NCI-H2171 (cell line): ENCODE data around the gene SMC4.

Source experiments
- DNase-seq: peaks from one replicate; lab custom pipeline; 2025; lab: John Stamatoyannopoulos, UW

SMC4 gene

DNA sequence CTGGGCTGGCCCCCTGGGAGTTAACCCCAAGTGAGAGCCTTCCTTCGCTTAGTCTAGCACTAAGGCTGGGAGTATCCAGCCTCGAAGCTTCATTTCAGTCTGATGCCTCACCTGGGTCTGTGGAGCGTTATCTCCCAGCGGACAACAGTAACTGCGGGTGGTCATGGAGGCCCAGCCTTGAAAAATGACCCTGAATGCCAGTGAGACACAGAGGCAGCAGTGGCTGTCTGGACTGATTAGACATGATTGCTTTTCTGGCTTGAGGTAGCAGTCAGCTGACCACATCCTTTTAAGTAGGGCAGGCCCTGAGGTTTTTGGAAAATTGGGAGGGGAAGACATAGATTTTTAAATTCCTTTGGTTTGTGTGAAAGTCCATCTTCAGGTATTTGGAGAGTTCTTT, 78.3 kb downstream of the SMC4 start:
- DNase-seq: no peak

DNA sequence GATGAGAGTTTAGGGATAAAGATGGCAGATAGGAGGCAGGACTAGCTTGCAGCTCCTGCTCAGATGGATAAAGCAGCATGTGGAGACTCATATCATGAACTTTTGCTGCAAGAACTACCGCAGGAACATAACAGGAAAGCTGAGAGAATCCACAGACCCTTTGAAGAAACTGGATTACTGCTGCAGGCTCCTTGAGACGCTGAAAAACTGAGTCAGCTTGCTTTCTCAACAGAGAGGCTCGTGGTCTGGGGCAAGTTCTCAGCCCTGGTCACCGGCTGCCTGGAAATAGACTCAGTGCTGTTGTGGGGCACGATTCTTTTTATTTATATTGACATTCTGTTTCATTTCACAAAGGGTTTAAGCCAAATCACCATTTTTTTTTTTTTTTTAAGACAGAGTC, 78.9 kb downstream of the SMC4 start:
- no peak for DNase-seq

DNA sequence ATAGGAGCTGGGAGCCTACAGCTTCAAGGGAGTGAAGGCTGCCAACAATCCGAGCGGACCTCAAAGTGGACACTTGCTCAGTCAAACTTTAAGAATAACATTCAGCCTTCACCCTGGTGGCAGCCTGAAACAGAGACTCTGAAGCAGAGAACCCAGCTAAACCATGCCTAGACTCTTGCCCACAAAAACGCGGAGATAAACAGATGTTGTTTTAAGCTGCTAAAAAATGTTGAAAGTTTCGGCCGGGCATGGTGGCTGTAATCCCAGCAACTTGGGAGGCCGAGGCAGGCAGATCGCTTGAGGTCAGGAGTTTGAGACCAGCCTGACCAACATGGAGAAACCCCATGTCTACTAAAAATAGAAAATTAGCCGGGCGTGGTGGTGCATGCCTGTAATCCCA, 79.9 kb downstream of the SMC4 start:
- no peak for DNase-seq

DNA sequence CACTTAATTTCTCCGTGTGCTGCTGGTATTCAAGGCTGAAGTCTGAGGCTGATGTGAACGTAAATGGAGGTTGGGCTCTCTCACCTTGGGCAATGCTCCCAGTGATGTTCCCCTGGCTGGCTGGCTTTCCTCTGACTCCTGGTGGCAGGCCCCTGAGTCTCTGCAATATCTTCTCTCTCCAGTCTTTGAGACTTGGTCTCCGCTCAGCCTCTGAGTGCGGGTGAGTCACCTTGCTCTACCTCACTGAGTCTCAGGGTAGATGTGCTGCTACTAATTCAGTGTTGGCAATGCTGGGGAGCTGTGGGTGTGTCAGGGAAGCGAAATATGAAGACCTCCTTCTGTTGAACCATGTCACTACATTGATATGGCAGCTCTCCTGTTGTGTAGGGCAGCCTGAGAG, 81.5 kb downstream of the SMC4 start:
- no peak for DNase-seq

DNA sequence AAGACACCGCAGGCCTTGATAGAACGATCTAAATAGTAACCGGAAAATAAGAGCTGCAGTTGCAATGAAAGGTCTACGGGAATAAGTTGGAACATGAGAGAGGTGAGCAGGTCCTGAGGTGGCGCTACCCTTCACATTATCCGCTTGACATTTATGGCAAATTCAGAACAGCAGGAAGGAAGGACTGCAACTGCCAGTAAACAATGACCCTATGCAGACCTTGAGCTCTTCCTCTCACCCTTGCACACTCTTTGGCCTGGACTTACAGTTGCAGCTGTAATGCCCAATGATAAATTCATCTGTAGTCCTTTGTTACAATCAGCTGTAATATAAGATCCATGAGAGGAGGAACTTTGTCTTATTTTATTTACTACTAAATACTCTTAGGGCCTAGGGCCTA, 82.4 kb downstream of the SMC4 start:
- no peak for DNase-seq

DNA sequence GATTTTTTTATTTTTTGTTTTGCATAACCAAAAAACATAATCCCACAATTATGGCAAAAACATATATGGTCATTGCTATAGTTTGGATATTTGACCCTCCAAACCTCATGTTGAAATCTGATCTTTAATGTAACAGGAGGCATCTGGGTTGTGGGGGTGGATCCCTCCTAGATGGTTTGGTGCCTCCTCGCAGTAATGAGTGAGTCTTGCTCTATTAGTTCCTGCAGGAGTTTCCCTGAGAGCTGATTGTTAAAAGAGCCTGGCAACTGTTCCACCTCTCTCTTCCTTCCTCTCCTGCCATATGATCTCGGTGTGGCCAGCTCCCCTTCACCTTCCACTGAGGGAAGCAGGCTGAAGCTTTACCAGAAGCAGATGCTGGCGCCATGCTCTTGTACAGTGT, 83.3 kb downstream of the SMC4 start:
- DNase-seq: peak; percentile 19
